GM21367 (cell line): ENCODE data around the gene DGKI.

Source experiments
- ATAC-seq: cut with Tn5 transposase; IDR thresholded peaks from one replicate; pipeline ENCODE4 v1.9.1; 2021; ENCODE audit not compliant: unreplicated experiment

DGKI gene

GRCh38 chr7:137609500-137609899 is 237.3 kb downstream of the DGKI start:
- no peak for ATAC-seq

GRCh38 chr7:137606061-137606674 is 240.6 kb downstream of the DGKI start:
- no peak for ATAC-seq

GRCh38 chr7:137603043-137603442 is 243.7 kb downstream of the DGKI start:
- ATAC-seq: no peak

- ATAC-seq: no peak
Measured at GRCh38 chr7:137601642-137602041, 245.1 kb downstream of the DGKI start.

- no peak for ATAC-seq
Measured at GRCh38 chr7:137597856-137598255, 248.9 kb downstream of the DGKI start.

- ATAC-seq: no peak
Measured at GRCh38 chr7:137593115-137593711, 253.6 kb downstream of the DGKI start.

GRCh38 chr7:137592232-137592896 is 254.4 kb downstream of the DGKI start:
- peak; percentile 78 for ATAC-seq

GRCh38 chr7:137591421-137591837 is 255.3 kb downstream of the DGKI start:
- ATAC-seq: no peak

- no peak for ATAC-seq
Measured at GRCh38 chr7:137590756-137591305, 255.9 kb downstream of the DGKI start.

GRCh38 chr7:137590071-137590755 is 256.6 kb downstream of the DGKI start:
- ATAC-seq: no peak

- ATAC-seq: no peak
Measured at GRCh38 chr7:137587326-137587725, 259.4 kb downstream of the DGKI start.

GRCh38 chr7:137585591-137585990 is 261.2 kb downstream of the DGKI start:
- ATAC-seq: no peak

- ATAC-seq: no peak
Measured at GRCh38 chr7:137583172-137583571, 263.6 kb downstream of the DGKI start.

GRCh38 chr7:137579913-137580640 is 266.7 kb downstream of the DGKI start:
- ATAC-seq: no peak

GRCh38 chr7:137578541-137578940 is 268.2 kb downstream of the DGKI start:
- no peak for ATAC-seq

GRCh38 chr7:137577184-137577583 is 269.6 kb downstream of the DGKI start:
- ATAC-seq: no peak

- ATAC-seq: no peak
Measured at GRCh38 chr7:137576481-137576880, 270.3 kb downstream of the DGKI start.

GRCh38 chr7:137574812-137575211 is 272.0 kb downstream of the DGKI start:
- ATAC-seq: no peak

GRCh38 chr7:137572056-137572784 is 274.6 kb downstream of the DGKI start:
- no peak for ATAC-seq

- no peak for ATAC-seq
Measured at GRCh38 chr7:137564677-137565076, 282.1 kb downstream of the DGKI start.
